ENCODE results near the gene RHEB. TPM values are rescaled to one million over a fixed set of nuclear protein-coding genes. Genes with fewer than 3 reads are reported as not detected.
A peak's percentile ranks its signal among the peaks of the same experiment; 100 is the strongest.

Gene RHEB
- total and polyA plus RNA-seq, 11 donors = 81.4 to 155 (median 106) TPM

GRCh38 chr7:151455690-151456089, 64.0 kb downstream of the RHEB start:
- intact Hi-C loops (cut with DNase I) = loop anchor here in 1 of 10 donors (10.0 kb wide), 1 partner anchor 299 kb away; no protein-coding TSS in a partner anchor
- peaks cover 3 to 23% (median 17%) of the 10 kb centered on the region in 12 donors for H3K4me1 ChIP-seq
- H3K4me3 ChIP-seq = no peak overlapping the region
- TF ChIP-seq POLR2A (IDR thresholded peaks at IDR 0.05) = no peak
- DNase-seq (no peak), ATAC-seq (no peak)
- H3K27ac ChIP-seq = no peak overlapping the region
- no peaks in the 10 kb centered on the region for H3K9me3 ChIP-seq
- H3K36me3 ChIP-seq = no peaks in the 10 kb centered on the region
- 93 to 100% (median 96%) methylated on average over 4 of the region's 4 CpGs for WGBS, 4 donors
- H3K27me3 ChIP-seq = no peaks in the 10 kb centered on the region

- H3K36me3 ChIP-seq = no peaks in the 10 kb centered on the region
- intact Hi-C loops (cut with DNase I) = loop anchor here in 1 of 10 donors (5.0 to 10.0 kb wide), 2 partner anchors 143 to 300 kb away; no protein-coding TSS in a partner anchor
- no peak overlapping the region for H3K4me3 ChIP-seq
- no peaks in the 10 kb centered on the region for H3K27me3 ChIP-seq
- ATAC-seq = no peak
- H3K27ac ChIP-seq = no peak overlapping the region
- DNase-seq = no peak
- H3K9me3 ChIP-seq = no peaks in the 10 kb centered on the region
- no peak for TF ChIP-seq POLR2A (IDR thresholded peaks at IDR 0.05)
- TF ChIP-seq CTCF (IDR thresholded peaks at IDR 0.05) = no peak
- peaks cover 3 to 17% (median 11%) of the 10 kb centered on the region in 12 donors for H3K4me1 ChIP-seq
- 87 to 95% (median 89%) methylated on average over 8 to 15 of the region's 15 CpGs for whole genome bisulfite sequencing, 4 donors
Observed at GRCh38 chr7:151454932-151455530, 64.7 kb downstream of the RHEB start.

GRCh38 chr7:151454305-151454704, 65.4 kb downstream of the RHEB start:
- peaks cover 0 to 9% (median 4%) of the 10 kb centered on the region in 12 donors for H3K4me1 ChIP-seq
- no peaks in the 10 kb centered on the region for H3K36me3 ChIP-seq
- no peak for TF ChIP-seq POLR2A (IDR thresholded peaks at IDR 0.05)
- no peak for TF ChIP-seq CTCF (IDR thresholded peaks at IDR 0.05)
- intact Hi-C loops (cut with DNase I) = loop anchor here in 1 of 10 donors (5.0 to 10.0 kb wide), 2 partner anchors 142 to 300 kb away; no protein-coding TSS in a partner anchor
- H3K4me3 ChIP-seq = no peak overlapping the region
- ATAC-seq = no peak
- 91 to 94% (median 93%) methylated on average over 14 of the region's 14 CpGs for WGBS, 4 donors
- no peaks in the 10 kb centered on the region for H3K27me3 ChIP-seq
- no peak overlapping the region for H3K27ac ChIP-seq
- DNase-seq = peak in 1 of 5 donors; percentile 5
- H3K9me3 ChIP-seq = no peaks in the 10 kb centered on the region

GRCh38 chr7:151453326-151453791, 66.3 kb downstream of the RHEB start:
- DNase-seq = no peak
- no peaks in the 10 kb centered on the region for H3K36me3 ChIP-seq
- H3K9me3 ChIP-seq = no peaks in the 10 kb centered on the region
- TF ChIP-seq POLR2A (IDR thresholded peaks at IDR 0.05) (no peak), CTCF (IDR thresholded peaks at IDR 0.05) (no peak)
- peaks cover 0 to 7% (median 0%) of the 10 kb centered on the region in 12 donors for H3K4me1 ChIP-seq
- WGBS, 4 donors = 83 to 91% (median 87%) methylated on average over 12 to 13 of the region's 13 CpGs
- H3K27ac ChIP-seq = no peak overlapping the region
- no peaks in the 10 kb centered on the region for H3K27me3 ChIP-seq
- intact Hi-C loops (cut with DNase I) = loop anchor here in 1 of 10 donors (5.0 to 10.0 kb wide), 2 partner anchors 141 to 301 kb away; no protein-coding TSS in a partner anchor
- H3K4me3 ChIP-seq = no peak overlapping the region
- no peak for ATAC-seq

Data from heart left ventricle (tissue), 16 donors.